ENCODE results near the gene GPR162. TPM values are rescaled to one million over a fixed set of nuclear protein-coding genes. Genes with fewer than 3 reads are reported as not detected.

The GPR162 gene
- total RNA-seq, 1 experiment from 2014 or later, result 2.4 TPM

GRCh38 chr12:6778574-6779550, 42.8 kb upstream of the GPR162 start:
- Histone ChIP-seq H3K9me3 (ENCODE audit: insufficient read depth, low read depth) (no peaks in the 10 kb centered on the region), H4K20me1 (ENCODE audit: insufficient read depth) (no peaks in the 10 kb centered on the region), H3F3A (ENCODE audit: insufficient read depth, low read depth) (peaks cover 7% of the 10 kb centered on the region; the same call in 1 of the 2 replicates), H3K9me2 (ENCODE audit: insufficient read depth) (no peaks in the 10 kb centered on the region), H3K4me1 (replicated peaks; ENCODE audit: insufficient read depth) (no peaks in the 10 kb centered on the region), H2AFZ (peak overlapping the region; percentile 64), H3K36me3 (ENCODE audit: low read depth) (no peaks in the 10 kb centered on the region), H3K79me2 (ENCODE audit: low read depth) (no peaks in the 10 kb centered on the region), H3K27me3 (ENCODE audit: insufficient read depth, low read depth) (no peaks in the 10 kb centered on the region), H3K4me3 (peak overlapping the region; percentile 47; the same call in 1 of the 2 replicates), H3K4me2 (peak overlapping the region; percentile 80), H3K27ac (no peak overlapping the region)
- intact Hi-C loops (cut with micrococcal nuclease; ENCODE audit: unreplicated experiment), result loop anchor here (1.0 to 2.0 kb wide), 6 partner anchors 26 to 356 kb away; partner anchors contain the start of gene MLF2
- ChIA-PET POLR2A (ENCODE audit: unreplicated experiment) (interaction anchor here (0.6 kb wide), 1 partner anchor 401 kb away, joined by 7 read pairs; no protein-coding TSS in a partner anchor), CTCF (interaction anchor here (0.5 to 2.1 kb wide), 3 partner anchors 26 to 139 kb away, joined by 3 to 10 read pairs (median 5); partner anchors contain the start of gene MLF2)
- DNase-seq, result peak; percentile 86 to 98
- peak; percentile 98 for TF ChIP-seq CTCF (conservative IDR thresholded peaks at IDR 0.05)
- TF ChIP-seq EZH2 (IDR thresholded peaks at IDR 0.05; ENCODE audit: low read depth), result no peak
- BruUV-seq (replicated peaks), result no TSS peak

- peaks cover 7% of the 10 kb centered on the region; the same call in 1 of the 2 replicates for H3F3A ChIP-seq (ENCODE audit: insufficient read depth, low read depth)
- H3K27ac ChIP-seq, result no peak overlapping the region
- H3K36me3 ChIP-seq (ENCODE audit: low read depth), result no peaks in the 10 kb centered on the region
- no peaks in the 10 kb centered on the region for H3K9me3 ChIP-seq (ENCODE audit: insufficient read depth, low read depth)
- TF ChIP-seq CTCF (conservative IDR thresholded peaks at IDR 0.05), result no peak
- TF ChIP-seq EZH2 (IDR thresholded peaks at IDR 0.05; ENCODE audit: low read depth), result no peak
- no peaks in the 10 kb centered on the region for H3K27me3 ChIP-seq (ENCODE audit: insufficient read depth, low read depth)
- H4K20me1 ChIP-seq (ENCODE audit: insufficient read depth), result no peaks in the 10 kb centered on the region
- H2AFZ ChIP-seq, result no peak overlapping the region
- TSS peak; percentile 3 for BruUV-seq (replicated peaks)
- CTCF ChIA-PET, result interaction anchor here (0.5 to 1.1 kb wide), 4 partner anchors 27 to 86 kb away, joined by 3 to 6 read pairs (median 4); partner anchors contain the start of gene MLF2
- POLR2A ChIA-PET (ENCODE audit: unreplicated experiment), result no interaction called here
- H3K9me2 ChIP-seq (ENCODE audit: insufficient read depth), result no peaks in the 10 kb centered on the region
- H3K4me1 ChIP-seq (replicated peaks; ENCODE audit: insufficient read depth), result no peaks in the 10 kb centered on the region
- DNase-seq, result no peak
- H3K4me3 ChIP-seq, result no peak overlapping the region
- H3K4me2 ChIP-seq, result no peak overlapping the region
- intact Hi-C loops (cut with micrococcal nuclease; ENCODE audit: unreplicated experiment), result loop anchor here (1.0 to 2.0 kb wide), 6 partner anchors 27 to 357 kb away; partner anchors contain the start of gene MLF2
- no peaks in the 10 kb centered on the region for H3K79me2 ChIP-seq (ENCODE audit: low read depth)
These were observed 41.8 kb upstream of the GPR162 start for GRCh38 chr12:6779708-6780432.

GRCh38 chr12:6780573-6780972, 41.0 kb upstream of the GPR162 start:
- no peak overlapping the region for H3K4me3 ChIP-seq
- no TSS peak for BruUV-seq (replicated peaks)
- intact Hi-C loops (cut with micrococcal nuclease; ENCODE audit: unreplicated experiment), result no loop called here
- no peak for DNase-seq
- no peak overlapping the region for H2AFZ ChIP-seq
- H3K9me3 ChIP-seq (ENCODE audit: insufficient read depth, low read depth), result no peaks in the 10 kb centered on the region
- H3K27ac ChIP-seq, result no peak overlapping the region
- H3K27me3 ChIP-seq (ENCODE audit: insufficient read depth, low read depth), result no peaks in the 10 kb centered on the region
- H3K79me2 ChIP-seq (ENCODE audit: low read depth), result no peaks in the 10 kb centered on the region
- no peaks in the 10 kb centered on the region for H3K9me2 ChIP-seq (ENCODE audit: insufficient read depth)
- CTCF ChIA-PET, result interaction anchor here (0.5 to 1.1 kb wide), 5 partner anchors 22 to 87 kb away, joined by 3 to 6 read pairs (median 4); partner anchors contain the start of gene MLF2
- H3F3A ChIP-seq (ENCODE audit: insufficient read depth, low read depth), result peaks cover 7% of the 10 kb centered on the region; the same call in 1 of the 2 replicates
- no peaks in the 10 kb centered on the region for H3K4me1 ChIP-seq (replicated peaks; ENCODE audit: insufficient read depth)
- TF ChIP-seq CTCF (conservative IDR thresholded peaks at IDR 0.05) (no peak), EZH2 (IDR thresholded peaks at IDR 0.05; ENCODE audit: low read depth) (no peak)
- no peak overlapping the region for H3K4me2 ChIP-seq
- no peaks in the 10 kb centered on the region for H4K20me1 ChIP-seq (ENCODE audit: insufficient read depth)
- POLR2A ChIA-PET (ENCODE audit: unreplicated experiment), result no interaction called here
- no peaks in the 10 kb centered on the region for H3K36me3 ChIP-seq (ENCODE audit: low read depth)

Measured in PC-9 (cell line).